WTC11 (cell line): ENCODE measurements around the gene PBX3.

ENCODE experiments used
- CTCF ChIP-seq: fragments of 200-600 bp; IDR thresholded peaks from 2 replicates; pipeline ENCODE4 v1.8.0; 2022; ENCODE audit warnings: antibody characterized with exemption
- FOXJ3 ChIP-seq: sonication (generic); formaldehyde crosslinking; IDR thresholded peaks from 2 replicates; pipeline ENCODE4 v1.9.0; 2021; ENCODE audit warnings: missing genetic modification reagents, mild to moderate bottlenecking, borderline replicate concordance

GRCh38 chr9:125744616-125745015 lies 2.6 kb upstream of the PBX3 start:
- no peak for TF ChIP-seq CTCF
- TF ChIP-seq FOXJ3 (CRISPR knock-in tag), result no peak
